Ovary (tissue), 9 donors: ENCODE results near the gene SUPT20H. TPM values are rescaled to one million over a fixed set of nuclear protein-coding genes. Genes with fewer than 3 reads are reported as not detected.

Experiments used
- DNase-seq, 5 donors: peaks; one replicate each; pipeline ENCODE4 v3.0.0-alpha.2; 2019 to 2020
- H3K27ac ChIP-seq, 2 donors: fragments of 200-600 bp; one replicate each; pipeline versions ENCODE4 v1.5.1 to v1.8.0; 2019 to 2022
- H3K27me3 ChIP-seq: fragments of 200-600 bp; one replicate; pipeline ENCODE4 v1.8.0; 2022
- H3K36me3 ChIP-seq: fragments of 200-600 bp; sonication (generic); one replicate; pipeline ENCODE4 v1.5.1; 2019
- H3K4me1 ChIP-seq: one replicate; pipeline ENCODE4 v1.8.1; 2013; ENCODE audit warnings: mild to moderate bottlenecking, moderate library complexity; ENCODE audit not compliant: insufficient read depth
- H3K4me3 ChIP-seq: fragments of 200-600 bp; sonication (generic); one replicate; pipeline ENCODE4 v1.5.1; 2017
- H3K9me3 ChIP-seq, 2 donors: fragments of 200-600 bp in 1 of 2; sonication (generic) in 1 of 2; one replicate each; pipeline versions ENCODE4 v1.5.1 to v1.8.1; 2013 to 2019; ENCODE audit warnings: mild to moderate bottlenecking in 1 of 2, moderate library complexity in 1 of 2
- EP300 ChIP-seq: sonication (generic); formaldehyde crosslinking; IDR thresholded peaks from one replicate; pipeline ENCODE4 v1.6.1; 2017; ENCODE audit warnings: antibody characterized with exemption
- POLR2A ChIP-seq: fragments of 450-650 bp; IDR thresholded peaks from one replicate; pipeline ENCODE4 v1.6.1; 2017; ENCODE audit warnings: antibody characterized with exemption, mild to moderate bottlenecking, moderate library complexity
- WGBS, 3 donors: extraction: QIAGEN DNeasy Blood & Tissue Kit in 1 of 3; methylation state at CpG; one replicate each; pipeline versions ENCODE4 v1.1.5 to v1.1.7; 2013 to 2017; 5-methylcytosine and 5-hydroxymethylcytosine counted together
- intact Hi-C, 4 donors: fragments of 100-400 bp; cut with DNase I; formaldehyde crosslinking; loops; one replicate each; pipeline versions ENCODE4 v1.11.0 to v1.15.1; 2022 to 2023
- polyA plus RNA-seq, 2 donors: library from polyadenylated mRNA; stranded (reverse); fragments of 200-250 nt in 1 of 2; fragments of 350-450 nt in 1 of 2; fragmentation: Illumina TruSeq in 1 of 2; extraction: RNeasy Lipid Tissue Mini Kit (QIAGEN cat#74804) in 1 of 2; gene quantifications; one replicate each; pipeline ENCODE4 v1.2.3, GENCODE V29; 2013 to 2014
- total RNA-seq, 7 donors: library from RNA; depleted of rRNA in 2 of 7; stranded (reverse); fragments of >200 nt in 2 of 7; fragmentation: NEBNext Ultra II Directional in 3 of 7; extraction: Animal tissue kit (Norgen Biotek cat#: 25700) in 3 of 7; gene quantifications; one replicate each; pipeline versions ENCODE4 v1.1.0 to v1.2.4, GENCODE V29; 2016 to 2023
- TF ChIP-seq, protein P1 (sequence below), 3 donors: fragments of 450-650 bp in 2 of 3; fragments of 200-600 bp in 1 of 3; IDR thresholded peaks; one replicate each; pipeline versions ENCODE4 v1.5.1 to v1.8.0; 2016 to 2022; ENCODE audit warnings: antibody characterized with exemption in 3 of 3, mild to moderate bottlenecking in 1 of 3
- donor health status: DM: no; HTN: no; CAD: no; lungs with moderate emphysema.
- donor health status: DM: no; HTN: no; CAD: no.
- donor health status: Bipolar disorder and iron deficiency.
- donor health status: DM: yes; HTN: yes; CAD: no.
- donor health status: DM: no; HTN: no; CAD: no.
- donor health status: DM: yes; HTN: yes; CAD: no.

SUPT20H gene
- total and polyA plus RNA-seq, 9 donors = 31.7 to 108 (median 50.9) TPM

DNA sequence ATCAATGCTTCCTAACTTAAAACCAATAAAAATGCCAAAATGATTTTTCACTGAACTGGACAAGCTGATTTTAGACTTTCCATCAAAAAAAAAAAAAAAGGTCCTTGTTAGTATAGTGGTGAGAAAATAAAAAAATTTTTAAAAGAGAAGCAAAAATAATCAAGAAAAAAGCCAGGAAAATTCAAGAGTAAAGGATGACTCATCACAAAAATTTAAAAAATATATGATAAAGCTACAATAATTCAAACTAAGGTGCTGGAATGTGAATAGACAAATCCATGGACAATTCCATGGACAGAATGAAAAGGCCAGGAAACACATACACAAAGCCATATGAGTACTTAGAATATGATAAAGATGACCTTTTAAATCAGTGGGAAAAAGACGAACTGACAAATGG is 86.5 kb downstream of the SUPT20H start:
- Histone ChIP-seq H3K9me3 (no peaks in the 10 kb centered on the region), H3K27me3 (no peaks in the 10 kb centered on the region), H3K36me3 (no peaks in the 10 kb centered on the region), H3K4me3 (no peak overlapping the region), H3K4me1 (no peaks in the 10 kb centered on the region), H3K27ac (no peak overlapping the region)
- no peak for DNase-seq
- intact Hi-C loops = no loop called here
- 92 to 98% (median 95%) methylated on average over 1 of the region's 1 CpG for WGBS, 3 donors
- TF ChIP-seq EP300 = no peak
- TF ChIP-seq, protein P1, sequence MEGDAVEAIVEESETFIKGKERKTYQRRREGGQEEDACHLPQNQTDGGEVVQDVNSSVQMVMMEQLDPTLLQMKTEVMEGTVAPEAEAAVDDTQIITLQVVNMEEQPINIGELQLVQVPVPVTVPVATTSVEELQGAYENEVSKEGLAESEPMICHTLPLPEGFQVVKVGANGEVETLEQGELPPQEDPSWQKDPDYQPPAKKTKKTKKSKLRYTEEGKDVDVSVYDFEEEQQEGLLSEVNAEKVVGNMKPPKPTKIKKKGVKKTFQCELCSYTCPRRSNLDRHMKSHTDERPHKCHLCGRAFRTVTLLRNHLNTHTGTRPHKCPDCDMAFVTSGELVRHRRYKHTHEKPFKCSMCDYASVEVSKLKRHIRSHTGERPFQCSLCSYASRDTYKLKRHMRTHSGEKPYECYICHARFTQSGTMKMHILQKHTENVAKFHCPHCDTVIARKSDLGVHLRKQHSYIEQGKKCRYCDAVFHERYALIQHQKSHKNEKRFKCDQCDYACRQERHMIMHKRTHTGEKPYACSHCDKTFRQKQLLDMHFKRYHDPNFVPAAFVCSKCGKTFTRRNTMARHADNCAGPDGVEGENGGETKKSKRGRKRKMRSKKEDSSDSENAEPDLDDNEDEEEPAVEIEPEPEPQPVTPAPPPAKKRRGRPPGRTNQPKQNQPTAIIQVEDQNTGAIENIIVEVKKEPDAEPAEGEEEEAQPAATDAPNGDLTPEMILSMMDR (IDR thresholded peaks at IDR 0.05) = no peak
- TF ChIP-seq POLR2A = no peak

DNA sequence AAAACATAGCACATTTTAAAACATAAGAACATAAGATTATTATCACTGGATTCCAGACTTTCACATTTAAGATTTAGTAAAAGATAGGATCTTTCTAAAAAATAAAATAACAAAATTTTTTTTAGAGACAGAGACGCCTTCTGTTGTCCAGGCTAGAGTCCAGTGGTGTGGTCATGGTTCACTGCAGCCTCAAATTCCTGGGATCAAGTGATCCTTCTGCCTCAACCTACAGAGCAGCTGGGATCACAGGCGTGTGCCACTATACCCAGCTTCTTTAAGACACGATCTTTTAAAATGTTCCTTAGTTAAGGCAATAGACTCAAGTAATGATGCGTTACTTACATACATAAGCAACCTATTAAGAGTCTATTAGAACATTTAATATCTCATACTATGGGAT is 93.1 kb downstream of the SUPT20H start:
- TF ChIP-seq EP300 (no peak), POLR2A (no peak)
- TF ChIP-seq, protein P1 (IDR thresholded peaks at IDR 0.05) = no peak
- Histone ChIP-seq H3K27ac (no peak overlapping the region), H3K4me1 (no peaks in the 10 kb centered on the region), H3K27me3 (no peaks in the 10 kb centered on the region), H3K9me3 (no peaks in the 10 kb centered on the region), H3K36me3 (no peaks in the 10 kb centered on the region), H3K4me3 (no peak overlapping the region)
- DNase-seq = no peak
- intact Hi-C loops = loop anchor here in 1 of 4 donors (5.0 kb wide), 1 partner anchor 1234 kb away; no protein-coding TSS in a partner anchor
- WGBS, 3 donors = 96 to 98% (median 97%) methylated on average over 4 of the region's 4 CpGs

DNA sequence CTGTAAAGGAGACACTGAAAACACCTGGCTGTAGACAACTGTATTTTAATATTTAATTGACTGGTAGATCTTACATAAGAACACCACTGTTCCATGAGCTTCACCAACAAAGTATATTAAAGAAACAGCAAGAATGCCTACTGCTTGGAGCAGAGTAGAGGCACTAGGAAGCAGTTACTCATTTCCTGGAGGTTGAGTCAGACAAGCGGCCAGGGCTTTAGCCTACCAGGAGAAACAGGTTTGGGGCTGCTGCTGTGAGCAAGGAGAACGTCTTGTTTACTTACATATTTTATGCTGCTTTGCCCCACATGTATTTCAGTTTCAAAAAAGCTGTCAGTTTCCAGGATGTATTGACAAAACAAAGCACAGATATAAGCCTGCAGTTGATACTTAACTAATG is 93.7 kb downstream of the SUPT20H start:
- no peak overlapping the region for H3K4me3 ChIP-seq
- no peaks in the 10 kb centered on the region for H3K36me3 ChIP-seq
- H3K27ac ChIP-seq = no peak overlapping the region
- DNase-seq = no peak
- 78 to 81% (median 81%) methylated on average over 2 of the region's 2 CpGs for WGBS, 3 donors
- H3K4me1 ChIP-seq = no peaks in the 10 kb centered on the region
- H3K9me3 ChIP-seq = no peaks in the 10 kb centered on the region
- intact Hi-C loops = loop anchor here in 1 of 4 donors (5.0 kb wide), 1 partner anchor 1233 kb away; no protein-coding TSS in a partner anchor
- no peak for TF ChIP-seq POLR2A
- TF ChIP-seq, protein P1 (IDR thresholded peaks at IDR 0.05) = no peak
- TF ChIP-seq EP300 = no peak
- no peaks in the 10 kb centered on the region for H3K27me3 ChIP-seq

DNA sequence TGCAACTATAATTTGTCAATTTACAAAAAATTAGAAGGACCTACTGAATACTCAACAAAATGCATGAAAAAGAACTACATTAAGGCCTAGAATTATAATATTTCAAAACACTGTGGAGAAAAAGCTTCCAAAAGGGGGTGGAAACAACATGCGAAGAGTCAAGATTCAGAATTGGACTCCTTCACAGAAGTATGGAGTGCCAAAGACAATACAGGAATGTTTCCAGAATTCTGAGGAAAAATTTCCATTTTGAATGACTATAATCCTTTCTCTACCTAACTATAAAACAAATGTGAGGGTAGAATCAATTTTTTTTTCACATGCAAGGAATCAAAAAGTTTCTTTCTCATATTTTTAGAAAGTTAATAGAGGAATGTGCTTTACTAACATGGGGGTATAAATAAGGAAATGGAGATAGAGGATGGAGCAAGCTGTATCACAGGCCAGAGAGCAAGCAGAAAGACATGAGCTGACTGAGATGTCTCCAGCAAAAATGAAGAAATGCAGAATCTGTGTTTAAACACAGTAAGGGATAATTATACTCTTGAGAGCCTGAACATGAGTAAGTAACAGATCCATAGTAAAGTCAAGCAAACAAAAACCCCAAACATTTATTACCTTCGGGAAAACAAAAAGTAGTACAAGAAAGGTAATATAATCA is 99.9 kb downstream of the SUPT20H start:
- no peak for DNase-seq
- TF ChIP-seq EP300 (no peak), POLR2A (no peak)
- TF ChIP-seq, protein P1 (IDR thresholded peaks at IDR 0.05) = no peak
- H3K27ac ChIP-seq = no peak overlapping the region
- whole genome bisulfite sequencing, 3 donors = 70 to 76% (median 70%) methylated on average over 2 of the region's 2 CpGs
- intact Hi-C loops = no loop called here
- no peaks in the 10 kb centered on the region for H3K27me3 ChIP-seq
- H3K4me3 ChIP-seq = no peak overlapping the region
- H3K9me3 ChIP-seq = no peaks in the 10 kb centered on the region
- no peaks in the 10 kb centered on the region for H3K4me1 ChIP-seq
- H3K36me3 ChIP-seq = no peaks in the 10 kb centered on the region

Other genes with a start within 250 kb of the SUPT20H start
- gene RFXAP, start 240.5 kb downstream of the SUPT20H start, total RNA-seq = 10 to 100 TPM in 1 of 7 donors, 1 to 10 TPM in 6; 6.9 to 10.9 (median 7.8) TPM
- gene RFXAP, start 240.5 kb downstream of the SUPT20H start, polyA plus RNA-seq = 1 to 10 TPM; 5.4 to 6.3 TPM
- 10 to 100 TPM in 6 of 7 donors, 1 to 10 TPM in 1; 7.6 to 26.5 (median 13.4) TPM for gene SMAD9, start 139.4 kb downstream of the SUPT20H start, total RNA-seq
- 10 to 100 TPM; 10.2 to 10.5 TPM for gene SMAD9, start 139.4 kb downstream of the SUPT20H start, polyA plus RNA-seq
- 10 to 100 TPM; 19.8 to 36.0 (median 23.8) TPM for gene ALG5, start 60.3 kb downstream of the SUPT20H start, total RNA-seq
- 10 to 100 TPM; 24.9 to 37.7 TPM for gene ALG5, start 60.3 kb downstream of the SUPT20H start, polyA plus RNA-seq
- gene EXOSC8, start 58.9 kb downstream of the SUPT20H start, total RNA-seq = 10 to 100 TPM; 26.1 to 68.2 (median 34.2) TPM
- gene EXOSC8, start 58.9 kb downstream of the SUPT20H start, polyA plus RNA-seq = 10 to 100 TPM; 33.2 to 37.5 TPM
- not detected for gene CSNK1A1L, start 46.0 kb upstream of the SUPT20H start, total RNA-seq
- not detected for gene CSNK1A1L, start 46.0 kb upstream of the SUPT20H start, polyA plus RNA-seq